Right cardiac atrium (tissue), 5 donors: ENCODE results near the gene RNF39. TPM values are rescaled to one million over a fixed set of nuclear protein-coding genes. Genes with fewer than 3 reads are reported as not detected.
"Not testable (repeated sequence)": the region's sequence is repeated elsewhere in the genome, so short reads cannot be mapped to it uniquely, and the experiment has no call there.

Experiments
- ATAC-seq, 2 donors: fragments of 200-7000 bp; cut with Tn5 transposase; one replicate each; pipeline versions ENCODE4 v1.8.0 to v1.9.1; 2020; ENCODE audit warnings: moderate library complexity in 2 of 2, mild to moderate bottlenecking in 1 of 2
- DNase-seq, 3 donors: peaks; one replicate each; pipeline ENCODE4 v3.0.0-alpha.2; 2020
- H3K27ac ChIP-seq: one replicate; pipeline ENCODE4 v1.5.1; 2013; ENCODE audit warnings: mild to moderate bottlenecking, low read length, control low read depth, moderate library complexity
- H3K27me3 ChIP-seq: one replicate; pipeline ENCODE4 v1.6.1; 2013; ENCODE audit not compliant: control insufficient read depth, insufficient read depth
- H3K4me1 ChIP-seq: one replicate; pipeline ENCODE4 v1.6.1; 2013; ENCODE audit warnings: low read length; ENCODE audit not compliant: control insufficient read depth, insufficient read depth
- H3K4me3 ChIP-seq: one replicate; pipeline ENCODE4 v1.5.1; 2013; ENCODE audit warnings: low read length, control low read depth
- H3K9me3 ChIP-seq: one replicate; pipeline ENCODE4 v1.6.1; 2013; ENCODE audit warnings: low read length; ENCODE audit not compliant: control insufficient read depth
- WGBS: extraction: QIAGEN DNeasy Blood & Tissue Kit; methylation state at CpG from one replicate; pipeline ENCODE4 v1.1.7; 2013; 5-methylcytosine and 5-hydroxymethylcytosine counted together
- intact Hi-C, 4 donors: fragments of 100-400 bp; cut with DNase I; formaldehyde crosslinking; loops; one replicate each; pipeline versions ENCODE4 v1.11.0 to v1.14.0; 2022 to 2023
- polyA plus RNA-seq: library from polyadenylated mRNA; stranded (reverse); fragments of 200-250 nt; gene quantifications from one replicate; pipeline ENCODE4 v1.2.3, GENCODE V29; 2013
- total RNA-seq, 4 donors: library from RNA; stranded (reverse); fragmentation: NEBNext Ultra II Directional; extraction: Animal tissue kit (Norgen Biotek cat#: 25700); gene quantifications; one replicate each; pipeline ENCODE4 v1.2.1, GENCODE V29; 2021
- donor health status: healthy with polysubstance abuse.
- donor health status: DM: no; HTN: yes; CAD: no.
- donor health status: DM: no; HTN: no; CAD: no.
- donor health status: DM: no; HTN: yes; CAD: no; lungs with severe emphysema.
- donor health status: DM: yes; HTN: yes; CAD: no.

The RNF39 gene
- total and polyA plus RNA-seq, 5 donors = not detected

DNA sequence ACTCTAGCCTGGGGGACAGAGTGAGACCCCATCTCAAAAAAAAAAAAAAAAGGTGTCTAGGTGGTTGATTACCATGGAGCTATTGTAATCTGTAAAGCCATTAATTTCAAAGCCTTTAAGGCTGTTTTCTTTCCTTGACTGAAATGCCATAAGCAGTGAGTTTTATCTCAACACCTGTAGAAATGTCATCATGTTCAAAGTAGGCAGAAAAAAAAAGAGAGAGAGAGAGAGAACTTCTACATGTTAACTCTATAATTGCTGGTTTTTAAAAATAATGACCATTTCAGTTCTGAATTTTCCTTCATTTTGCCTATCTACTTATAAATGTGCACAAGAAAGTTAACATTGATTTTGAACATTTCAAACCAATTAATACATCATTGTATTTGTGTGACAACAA lies 44.2 kb downstream of the RNF39 start:
- no peak for ATAC-seq
- DNase-seq = no peak
- Histone ChIP-seq H3K4me3 (no peak overlapping the region), H3K4me1 (no peaks in the 10 kb centered on the region), H3K27me3 (no peaks in the 10 kb centered on the region), H3K27ac (no peak overlapping the region), H3K9me3 (no peaks in the 10 kb centered on the region)
- intact Hi-C loops = no loop called here

DNA sequence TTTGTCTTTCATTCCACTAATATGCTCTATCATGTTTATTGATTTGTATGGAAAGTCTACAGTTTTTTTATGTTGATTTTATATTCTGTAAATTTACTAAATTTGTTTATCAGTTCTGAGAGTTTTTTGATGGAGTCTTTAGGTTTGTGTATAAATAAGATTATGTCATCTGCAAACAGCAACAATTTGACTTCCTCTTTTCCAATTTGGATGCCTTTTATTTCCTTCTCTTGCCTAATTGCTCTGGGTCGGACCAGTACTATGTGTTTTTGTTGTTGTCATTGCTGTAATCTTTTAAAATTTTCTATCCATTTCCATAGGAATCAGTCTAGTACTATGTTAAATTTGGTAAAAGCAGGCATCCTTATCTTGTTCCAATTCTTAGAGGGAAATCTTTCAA lies 46.0 kb downstream of the RNF39 start:
- WGBS = 82% methylated on average over 1 of the region's 1 CpG
- no peak overlapping the region for H3K27ac ChIP-seq
- H3K27me3 ChIP-seq = no peaks in the 10 kb centered on the region
- no peaks in the 10 kb centered on the region for H3K4me1 ChIP-seq
- no peaks in the 10 kb centered on the region for H3K9me3 ChIP-seq
- intact Hi-C loops = no loop called here
- H3K4me3 ChIP-seq = no peak overlapping the region
- DNase-seq = no peak
- ATAC-seq = no peak

DNA sequence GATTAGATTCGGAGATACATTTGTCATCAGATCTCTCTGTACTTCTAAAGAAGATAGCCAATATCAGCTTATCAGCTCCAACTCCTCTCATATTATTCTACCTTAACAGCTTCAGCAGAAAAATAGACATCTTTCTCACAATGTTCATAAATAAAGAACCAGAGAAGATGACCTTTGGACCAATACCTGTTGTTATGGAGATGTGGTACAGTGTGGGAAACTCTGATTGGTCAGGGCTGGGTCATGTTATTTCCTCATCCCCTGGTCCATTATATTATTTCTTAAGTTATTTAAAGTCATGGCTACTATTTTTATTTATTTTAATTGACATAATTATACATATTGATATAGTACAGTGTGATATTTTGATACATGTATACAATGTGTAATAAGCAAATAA lies 50.4 kb downstream of the RNF39 start:
- H3K4me1 ChIP-seq = no peaks in the 10 kb centered on the region
- no peaks in the 10 kb centered on the region for H3K27me3 ChIP-seq
- ATAC-seq = no peak
- no peak for DNase-seq
- no peak overlapping the region for H3K4me3 ChIP-seq
- no peaks in the 10 kb centered on the region for H3K9me3 ChIP-seq
- no peak overlapping the region for H3K27ac ChIP-seq
- intact Hi-C loops = no loop called here
- 42% methylated on average over 1 of the region's 1 CpG for WGBS

DNA sequence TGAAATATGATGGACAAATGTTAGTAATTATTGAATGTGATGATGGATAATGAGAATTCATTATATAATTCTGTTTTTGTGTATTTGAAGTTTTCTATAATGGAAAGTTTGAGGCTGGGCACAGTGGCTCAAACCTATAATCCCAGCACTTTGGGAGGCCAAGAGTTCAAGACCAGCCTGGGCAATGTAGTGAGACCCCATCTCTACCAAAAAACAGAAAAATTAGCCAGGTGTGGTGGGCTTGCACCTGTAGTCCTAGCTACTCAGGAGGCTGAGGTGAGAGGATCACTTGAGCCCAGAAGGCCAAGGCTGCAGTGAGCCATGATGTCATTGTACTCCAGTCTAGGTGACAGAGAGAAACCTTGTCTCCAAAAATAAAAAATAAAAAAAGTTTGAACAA lies 52.9 kb downstream of the RNF39 start:
- H3K27me3 ChIP-seq, intact Hi-C loops, DNase-seq, H3K4me1 ChIP-seq, H3K9me3 ChIP-seq, H3K4me3 ChIP-seq, H3K27ac ChIP-seq, ATAC-seq: not testable (repeated sequence)

DNA sequence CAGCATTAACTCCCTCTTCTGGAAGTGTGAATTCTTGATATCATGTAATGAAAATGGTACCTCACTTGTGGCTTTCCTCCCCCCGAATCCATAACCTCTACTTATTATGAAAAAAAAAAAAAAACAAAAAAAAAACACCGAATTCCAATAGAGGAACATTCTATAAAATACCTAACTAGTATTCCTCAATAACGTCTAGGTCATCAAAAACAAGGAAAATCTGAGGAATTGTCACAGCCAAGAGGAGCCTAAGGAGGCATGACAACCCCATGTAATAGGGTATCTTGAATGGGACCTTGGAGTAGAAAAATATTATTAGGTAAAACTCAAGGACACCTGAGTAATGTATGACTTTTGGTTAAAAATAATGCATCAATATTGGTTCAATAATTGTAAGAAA lies 53.4 kb downstream of the RNF39 start:
- H3K4me1 ChIP-seq = no peaks in the 10 kb centered on the region
- no peak overlapping the region for H3K27ac ChIP-seq
- intact Hi-C loops = no loop called here
- H3K9me3 ChIP-seq = no peaks in the 10 kb centered on the region
- H3K27me3 ChIP-seq = no peaks in the 10 kb centered on the region
- no peak for DNase-seq
- H3K4me3 ChIP-seq = no peak overlapping the region
- no peak for ATAC-seq
- 95% methylated on average over 3 of the region's 3 CpGs for whole genome bisulfite sequencing

DNA sequence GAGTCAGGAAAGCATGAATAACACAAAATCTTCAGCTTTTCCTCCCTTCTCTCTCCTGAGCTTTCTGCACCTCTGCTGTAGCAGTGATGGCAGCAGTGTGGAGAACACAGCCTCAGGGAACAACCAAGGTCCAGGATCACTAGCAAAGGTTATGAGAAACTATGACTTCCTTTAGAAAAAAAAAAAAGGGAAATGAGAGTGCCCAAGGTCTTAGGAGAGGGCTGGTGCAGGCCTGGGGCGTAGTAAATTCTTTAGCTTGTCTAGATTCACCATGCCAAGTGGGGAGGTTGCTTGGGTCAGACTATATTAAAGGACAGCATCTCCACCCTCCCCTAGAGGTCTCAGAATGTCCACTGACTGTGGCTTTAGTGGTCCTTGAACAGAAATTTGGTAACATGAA lies 54.9 kb downstream of the RNF39 start:
- Histone ChIP-seq H3K4me1 (no peaks in the 10 kb centered on the region), H3K27me3 (no peaks in the 10 kb centered on the region), H3K9me3 (no peaks in the 10 kb centered on the region), H3K4me3 (no peak overlapping the region), H3K27ac (no peak overlapping the region)
- WGBS = 89% methylated on average over 1 of the region's 1 CpG
- ATAC-seq (no peak), DNase-seq (no peak)
- intact Hi-C loops = no loop called here

Other genes starting within 250 kb of the RNF39 start
- gene HLA-G, start 247.9 kb downstream of the RNF39 start, total RNA-seq = 1 to 10 TPM in 1 of 4 donors, under 1 TPM in 1, not detected in 2; 0.18 to 1.2 TPM
- gene HLA-G, start 247.9 kb downstream of the RNF39 start, polyA plus RNA-seq = not detected
- 100 to 1,000 TPM; 215 to 449 (median 319) TPM for gene HLA-A, start 133.2 kb downstream of the RNF39 start, total RNA-seq
- 287 TPM for gene HLA-A, start 133.2 kb downstream of the RNF39 start, polyA plus RNA-seq
- 10 to 100 TPM; 15.0 to 18.9 (median 16.9) TPM for gene POLR1H, start 14.5 kb downstream of the RNF39 start, total RNA-seq
- gene POLR1H, start 14.5 kb downstream of the RNF39 start, polyA plus RNA-seq = 20.3 TPM
- 10 to 100 TPM; 50.3 to 53.7 (median 50.8) TPM for gene PPP1R11, start 8.6 kb downstream of the RNF39 start, total RNA-seq
- 59.3 TPM for gene PPP1R11, start 8.6 kb downstream of the RNF39 start, polyA plus RNA-seq
- gene TRIM31, start 37.3 kb upstream of the RNF39 start, total RNA-seq = not detected
- not detected for gene TRIM31, start 37.3 kb upstream of the RNF39 start, polyA plus RNA-seq
- not detected for gene TRIM40, start 60.4 kb upstream of the RNF39 start, total RNA-seq
- gene TRIM40, start 60.4 kb upstream of the RNF39 start, polyA plus RNA-seq = not detected
- gene TRIM10, start 85.4 kb upstream of the RNF39 start, total RNA-seq = not detected
- not detected for gene TRIM10, start 85.4 kb upstream of the RNF39 start, polyA plus RNA-seq
- not detected for gene TRIM15, start 87.8 kb upstream of the RNF39 start, total RNA-seq
- gene TRIM15, start 87.8 kb upstream of the RNF39 start, polyA plus RNA-seq = not detected
- gene TRIM26, start 137.6 kb upstream of the RNF39 start, total RNA-seq = 10 to 100 TPM; 19.9 to 27.1 (median 25.1) TPM
- 19.6 TPM for gene TRIM26, start 137.6 kb upstream of the RNF39 start, polyA plus RNA-seq